ENCODE data around the gene PPM1D.

GRCh38 chr17:60713608-60714007 is 113.6 kb downstream of the PPM1D start:
- TF ChIP-seq POLR2A (IDR thresholded peaks at IDR 0.05) (no peak), CTCF (IDR thresholded peaks at IDR 0.05) (no peak)
